ENCODE data around the gene SRGAP3.

SRGAP3 gene

GRCh38 chr3:9142362-9142761 is 107.1 kb downstream of the SRGAP3 start:
- no peak for DNase-seq (ENCODE audit: low read depth)

- DNase-seq (ENCODE audit: low read depth) = no peak
Measured at GRCh38 chr3:9141928-9142289, 107.5 kb downstream of the SRGAP3 start.

GRCh38 chr3:9139366-9139765 is 110.1 kb downstream of the SRGAP3 start:
- DNase-seq (ENCODE audit: low read depth) = no peak

- no peak for DNase-seq (ENCODE audit: low read depth)
Measured at GRCh38 chr3:9137676-9138075, 111.8 kb downstream of the SRGAP3 start.

- DNase-seq (ENCODE audit: low read depth) = no peak
Measured at GRCh38 chr3:9136746-9137465, 112.5 kb downstream of the SRGAP3 start.

- no peak for DNase-seq (ENCODE audit: low read depth)
Measured at GRCh38 chr3:9135930-9136525, 113.4 kb downstream of the SRGAP3 start.

- DNase-seq (ENCODE audit: low read depth) = no peak
Measured at GRCh38 chr3:9135526-9135925, 113.9 kb downstream of the SRGAP3 start.

- DNase-seq (ENCODE audit: low read depth) = no peak
Measured at GRCh38 chr3:9133656-9134055, 115.8 kb downstream of the SRGAP3 start.

GRCh38 chr3:9130345-9131305 is 118.8 kb downstream of the SRGAP3 start:
- no peak for DNase-seq (ENCODE audit: low read depth)

- DNase-seq (ENCODE audit: low read depth) = no peak
Measured at GRCh38 chr3:9129365-9129764, 120.1 kb downstream of the SRGAP3 start.

GRCh38 chr3:9125278-9125951 is 124.0 kb downstream of the SRGAP3 start:
- DNase-seq (ENCODE audit: low read depth) = no peak

GRCh38 chr3:9124730-9125129 is 124.7 kb downstream of the SRGAP3 start:
- no peak for DNase-seq (ENCODE audit: low read depth)

GRCh38 chr3:9123840-9124239 is 125.6 kb downstream of the SRGAP3 start:
- no peak for DNase-seq (ENCODE audit: low read depth)

- no peak for DNase-seq (ENCODE audit: low read depth)
Measured at GRCh38 chr3:9122732-9123364, 126.6 kb downstream of the SRGAP3 start.

- no peak for DNase-seq (ENCODE audit: low read depth)
Measured at GRCh38 chr3:9121366-9122001, 128.0 kb downstream of the SRGAP3 start.

GRCh38 chr3:9119331-9119730 is 130.1 kb downstream of the SRGAP3 start:
- no peak for DNase-seq (ENCODE audit: low read depth)

GRCh38 chr3:9118222-9118621 is 131.2 kb downstream of the SRGAP3 start:
- no peak for DNase-seq (ENCODE audit: low read depth)

- no peak for DNase-seq (ENCODE audit: low read depth)
Measured at GRCh38 chr3:9117220-9117619, 132.2 kb downstream of the SRGAP3 start.

- no peak for DNase-seq (ENCODE audit: low read depth)
Measured at GRCh38 chr3:9116336-9116735, 133.1 kb downstream of the SRGAP3 start.

- no peak for DNase-seq (ENCODE audit: low read depth)
Measured at GRCh38 chr3:9115336-9115735, 134.1 kb downstream of the SRGAP3 start.

- DNase-seq (ENCODE audit: low read depth) = no peak
Measured at GRCh38 chr3:9113040-9113439, 136.4 kb downstream of the SRGAP3 start.

All from non-pigmented ciliary epithelial cell (primary cell).